Measurements from ENCODE around the gene MLPH. TPM values are rescaled to one million over a fixed set of nuclear protein-coding genes. Genes with fewer than 3 reads are reported as not detected.

MLPH gene
- total and polyA plus RNA-seq, 9 of the 15 experiments (the other 6 are each of a cell fraction or from before 2014, with no cell fraction given) = 0.22 TPM; not detected in 8

DNA sequence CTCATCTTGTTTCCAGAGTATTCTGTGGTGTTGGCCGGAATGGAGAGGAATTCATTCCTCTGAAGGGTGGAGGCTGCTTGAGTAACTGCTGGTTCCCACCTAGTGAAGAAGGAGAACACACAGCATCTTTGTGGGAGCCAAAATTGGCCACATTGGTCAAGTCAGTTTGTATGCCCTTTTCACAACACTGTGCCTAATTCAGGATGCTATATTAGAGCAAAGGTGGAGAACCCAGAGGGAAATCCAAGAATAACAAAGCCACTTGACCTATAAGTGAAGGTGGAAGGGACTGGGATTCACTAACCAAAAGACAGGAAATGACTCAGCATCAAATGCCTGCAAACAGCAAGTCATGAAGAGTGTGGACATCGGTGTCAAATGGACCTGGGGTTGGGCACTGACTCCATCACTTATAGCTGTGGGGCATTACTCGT is 27.3 kb upstream of the MLPH start (continued):
- TF ChIP-seq, protein P1, sequence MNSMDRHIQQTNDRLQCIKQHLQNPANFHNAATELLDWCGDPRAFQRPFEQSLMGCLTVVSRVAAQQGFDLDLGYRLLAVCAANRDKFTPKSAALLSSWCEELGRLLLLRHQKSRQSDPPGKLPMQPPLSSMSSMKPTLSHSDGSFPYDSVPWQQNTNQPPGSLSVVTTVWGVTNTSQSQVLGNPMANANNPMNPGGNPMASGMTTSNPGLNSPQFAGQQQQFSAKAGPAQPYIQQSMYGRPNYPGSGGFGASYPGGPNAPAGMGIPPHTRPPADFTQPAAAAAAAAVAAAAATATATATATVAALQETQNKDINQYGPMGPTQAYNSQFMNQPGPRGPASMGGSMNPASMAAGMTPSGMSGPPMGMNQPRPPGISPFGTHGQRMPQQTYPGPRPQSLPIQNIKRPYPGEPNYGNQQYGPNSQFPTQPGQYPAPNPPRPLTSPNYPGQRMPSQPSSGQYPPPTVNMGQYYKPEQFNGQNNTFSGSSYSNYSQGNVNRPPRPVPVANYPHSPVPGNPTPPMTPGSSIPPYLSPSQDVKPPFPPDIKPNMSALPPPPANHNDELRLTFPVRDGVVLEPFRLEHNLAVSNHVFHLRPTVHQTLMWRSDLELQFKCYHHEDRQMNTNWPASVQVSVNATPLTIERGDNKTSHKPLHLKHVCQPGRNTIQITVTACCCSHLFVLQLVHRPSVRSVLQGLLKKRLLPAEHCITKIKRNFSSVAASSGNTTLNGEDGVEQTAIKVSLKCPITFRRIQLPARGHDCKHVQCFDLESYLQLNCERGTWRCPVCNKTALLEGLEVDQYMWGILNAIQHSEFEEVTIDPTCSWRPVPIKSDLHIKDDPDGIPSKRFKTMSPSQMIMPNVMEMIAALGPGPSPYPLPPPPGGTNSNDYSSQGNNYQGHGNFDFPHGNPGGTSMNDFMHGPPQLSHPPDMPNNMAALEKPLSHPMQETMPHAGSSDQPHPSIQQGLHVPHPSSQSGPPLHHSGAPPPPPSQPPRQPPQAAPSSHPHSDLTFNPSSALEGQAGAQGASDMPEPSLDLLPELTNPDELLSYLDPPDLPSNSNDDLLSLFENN (IDR thresholded peaks at IDR 0.05; ENCODE audit: low read depth in 2 of 2, low read length in 2 of 2) = no peak
- TF ChIP-seq HEY1 (CRISPR knock-in tag; IDR thresholded peaks at IDR 0.05; ENCODE audit: borderline replicate concordance) (no peak), C11orf30 (IDR thresholded peaks at IDR 0.05; ENCODE audit: low read depth) (peak; percentile 65; the same call in 1 of the 2 replicates), NCOA6 (IDR thresholded peaks at IDR 0.05) (no peak), CTBP1 (IDR thresholded peaks at IDR 0.05; ENCODE audit: borderline replicate concordance) (0 out of 2 replicates have a peak, but pooled peaks have one; percentile 22), FOXP1 (CRISPR knock-in tag; IDR thresholded peaks at IDR 0.05) (no peak), ELF2 (CRISPR knock-in tag; IDR thresholded peaks at IDR 0.05) (no peak), DACH1 (IDR thresholded peaks at IDR 0.05; ENCODE audit: partially characterized antibody) (no peak), GTF2E2 (tag; IDR thresholded peaks at IDR 0.05) (no peak), GABPA (tag; conservative IDR thresholded peaks at IDR 0.05; ENCODE audit: low read depth) (peak; percentile 39), RAD21 (CRISPR knock-in tag; conservative IDR thresholded peaks at IDR 0.05 in 1 of 2, IDR thresholded peaks at IDR 0.05 in 1 of 2) (no peak)
- TF ChIP-seq, protein P2, sequence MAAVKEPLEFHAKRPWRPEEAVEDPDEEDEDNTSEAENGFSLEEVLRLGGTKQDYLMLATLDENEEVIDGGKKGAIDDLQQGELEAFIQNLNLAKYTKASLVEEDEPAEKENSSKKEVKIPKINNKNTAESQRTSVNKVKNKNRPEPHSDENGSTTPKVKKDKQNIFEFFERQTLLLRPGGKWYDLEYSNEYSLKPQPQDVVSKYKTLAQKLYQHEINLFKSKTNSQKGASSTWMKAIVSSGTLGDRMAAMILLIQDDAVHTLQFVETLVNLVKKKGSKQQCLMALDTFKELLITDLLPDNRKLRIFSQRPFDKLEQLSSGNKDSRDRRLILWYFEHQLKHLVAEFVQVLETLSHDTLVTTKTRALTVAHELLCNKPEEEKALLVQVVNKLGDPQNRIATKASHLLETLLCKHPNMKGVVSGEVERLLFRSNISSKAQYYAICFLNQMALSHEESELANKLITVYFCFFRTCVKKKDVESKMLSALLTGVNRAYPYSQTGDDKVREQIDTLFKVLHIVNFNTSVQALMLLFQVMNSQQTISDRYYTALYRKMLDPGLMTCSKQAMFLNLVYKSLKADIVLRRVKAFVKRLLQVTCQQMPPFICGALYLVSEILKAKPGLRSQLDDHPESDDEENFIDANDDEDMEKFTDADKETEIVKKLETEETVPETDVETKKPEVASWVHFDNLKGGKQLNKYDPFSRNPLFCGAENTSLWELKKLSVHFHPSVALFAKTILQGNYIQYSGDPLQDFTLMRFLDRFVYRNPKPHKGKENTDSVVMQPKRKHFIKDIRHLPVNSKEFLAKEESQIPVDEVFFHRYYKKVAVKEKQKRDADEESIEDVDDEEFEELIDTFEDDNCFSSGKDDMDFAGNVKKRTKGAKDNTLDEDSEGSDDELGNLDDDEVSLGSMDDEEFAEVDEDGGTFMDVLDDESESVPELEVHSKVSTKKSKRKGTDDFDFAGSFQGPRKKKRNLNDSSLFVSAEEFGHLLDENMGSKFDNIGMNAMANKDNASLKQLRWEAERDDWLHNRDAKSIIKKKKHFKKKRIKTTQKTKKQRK (IDR thresholded peaks at IDR 0.05; ENCODE audit: borderline replicate concordance, low read depth, low read length) = no peak
- TF ChIP-seq, protein P3, sequence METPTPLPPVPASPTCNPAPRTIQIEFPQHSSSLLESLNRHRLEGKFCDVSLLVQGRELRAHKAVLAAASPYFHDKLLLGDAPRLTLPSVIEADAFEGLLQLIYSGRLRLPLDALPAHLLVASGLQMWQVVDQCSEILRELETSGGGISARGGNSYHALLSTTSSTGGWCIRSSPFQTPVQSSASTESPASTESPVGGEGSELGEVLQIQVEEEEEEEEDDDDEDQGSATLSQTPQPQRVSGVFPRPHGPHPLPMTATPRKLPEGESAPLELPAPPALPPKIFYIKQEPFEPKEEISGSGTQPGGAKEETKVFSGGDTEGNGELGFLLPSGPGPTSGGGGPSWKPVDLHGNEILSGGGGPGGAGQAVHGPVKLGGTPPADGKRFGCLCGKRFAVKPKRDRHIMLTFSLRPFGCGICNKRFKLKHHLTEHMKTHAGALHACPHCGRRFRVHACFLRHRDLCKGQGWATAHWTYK (CRISPR knock-in tag; IDR thresholded peaks at IDR 0.05) = no peak
- TF ChIP-seq, protein P4, sequence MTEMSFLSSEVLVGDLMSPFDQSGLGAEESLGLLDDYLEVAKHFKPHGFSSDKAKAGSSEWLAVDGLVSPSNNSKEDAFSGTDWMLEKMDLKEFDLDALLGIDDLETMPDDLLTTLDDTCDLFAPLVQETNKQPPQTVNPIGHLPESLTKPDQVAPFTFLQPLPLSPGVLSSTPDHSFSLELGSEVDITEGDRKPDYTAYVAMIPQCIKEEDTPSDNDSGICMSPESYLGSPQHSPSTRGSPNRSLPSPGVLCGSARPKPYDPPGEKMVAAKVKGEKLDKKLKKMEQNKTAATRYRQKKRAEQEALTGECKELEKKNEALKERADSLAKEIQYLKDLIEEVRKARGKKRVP (CRISPR knock-in tag; IDR thresholded peaks at IDR 0.05) = no peak

All from K562 (cell line).